ENCODE data around the gene DIAPH3.

DNA sequence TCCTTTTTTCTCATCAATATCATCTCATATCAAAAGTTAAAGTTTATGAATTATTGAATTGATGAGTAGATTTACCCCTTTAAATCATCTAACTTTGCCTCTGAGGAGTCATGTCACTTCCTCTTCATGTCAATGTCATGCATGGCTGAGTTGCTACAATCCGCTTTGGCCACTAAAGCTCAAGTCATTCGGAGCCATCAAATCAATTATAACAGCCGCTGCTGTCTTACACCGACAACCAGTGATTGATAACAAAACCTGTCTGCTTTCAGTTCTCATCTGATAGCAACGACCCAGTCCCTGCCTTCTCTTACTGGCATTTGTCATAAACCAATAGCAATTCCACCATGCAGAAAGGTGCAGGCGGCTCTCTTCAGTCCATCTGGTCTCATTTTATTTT lies 429.3 kb downstream of the DIAPH3 start:
- TF ChIP-seq, protein P1, sequence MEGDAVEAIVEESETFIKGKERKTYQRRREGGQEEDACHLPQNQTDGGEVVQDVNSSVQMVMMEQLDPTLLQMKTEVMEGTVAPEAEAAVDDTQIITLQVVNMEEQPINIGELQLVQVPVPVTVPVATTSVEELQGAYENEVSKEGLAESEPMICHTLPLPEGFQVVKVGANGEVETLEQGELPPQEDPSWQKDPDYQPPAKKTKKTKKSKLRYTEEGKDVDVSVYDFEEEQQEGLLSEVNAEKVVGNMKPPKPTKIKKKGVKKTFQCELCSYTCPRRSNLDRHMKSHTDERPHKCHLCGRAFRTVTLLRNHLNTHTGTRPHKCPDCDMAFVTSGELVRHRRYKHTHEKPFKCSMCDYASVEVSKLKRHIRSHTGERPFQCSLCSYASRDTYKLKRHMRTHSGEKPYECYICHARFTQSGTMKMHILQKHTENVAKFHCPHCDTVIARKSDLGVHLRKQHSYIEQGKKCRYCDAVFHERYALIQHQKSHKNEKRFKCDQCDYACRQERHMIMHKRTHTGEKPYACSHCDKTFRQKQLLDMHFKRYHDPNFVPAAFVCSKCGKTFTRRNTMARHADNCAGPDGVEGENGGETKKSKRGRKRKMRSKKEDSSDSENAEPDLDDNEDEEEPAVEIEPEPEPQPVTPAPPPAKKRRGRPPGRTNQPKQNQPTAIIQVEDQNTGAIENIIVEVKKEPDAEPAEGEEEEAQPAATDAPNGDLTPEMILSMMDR (IDR thresholded peaks at IDR 0.05), result no peak
- TF ChIP-seq POLR2A (IDR thresholded peaks at IDR 0.05), result no peak
